ENCODE data around the gene IL7R. TPM values are rescaled to one million over a fixed set of nuclear protein-coding genes. Genes with fewer than 3 reads are reported as not detected.

Gene IL7R
- total RNA-seq, 1 experiment from 2014 or later = 7.7 TPM

DNA sequence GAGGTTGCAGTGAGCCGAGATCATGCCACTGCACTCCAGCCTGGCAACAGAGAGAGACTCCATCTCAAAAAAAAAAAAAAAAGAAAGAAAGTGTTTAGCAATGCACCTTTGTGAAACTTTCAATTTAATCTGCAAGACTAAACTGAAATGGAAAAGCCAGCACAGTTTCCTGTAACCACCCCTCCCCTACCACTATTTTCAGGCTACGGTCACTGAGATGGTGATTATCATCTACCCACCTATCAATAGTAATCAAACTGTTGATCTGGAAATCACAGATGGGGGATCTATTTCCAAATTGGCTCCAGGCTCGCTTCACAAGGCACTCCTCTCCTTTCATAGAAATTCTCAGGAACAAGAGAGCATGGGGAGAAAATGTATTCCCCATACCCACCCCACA lies 30.6 kb upstream of the IL7R start:
- no peak overlapping the region for H3K4me3 ChIP-seq (ENCODE audit: low read depth, low read length, poor library complexity, severe bottlenecking)
- no peaks in the 10 kb centered on the region for H3K27me3 ChIP-seq (replicated peaks; ENCODE audit: insufficient read depth, low read depth, low read length, poor library complexity)
- TF ChIP-seq, protein P1, sequence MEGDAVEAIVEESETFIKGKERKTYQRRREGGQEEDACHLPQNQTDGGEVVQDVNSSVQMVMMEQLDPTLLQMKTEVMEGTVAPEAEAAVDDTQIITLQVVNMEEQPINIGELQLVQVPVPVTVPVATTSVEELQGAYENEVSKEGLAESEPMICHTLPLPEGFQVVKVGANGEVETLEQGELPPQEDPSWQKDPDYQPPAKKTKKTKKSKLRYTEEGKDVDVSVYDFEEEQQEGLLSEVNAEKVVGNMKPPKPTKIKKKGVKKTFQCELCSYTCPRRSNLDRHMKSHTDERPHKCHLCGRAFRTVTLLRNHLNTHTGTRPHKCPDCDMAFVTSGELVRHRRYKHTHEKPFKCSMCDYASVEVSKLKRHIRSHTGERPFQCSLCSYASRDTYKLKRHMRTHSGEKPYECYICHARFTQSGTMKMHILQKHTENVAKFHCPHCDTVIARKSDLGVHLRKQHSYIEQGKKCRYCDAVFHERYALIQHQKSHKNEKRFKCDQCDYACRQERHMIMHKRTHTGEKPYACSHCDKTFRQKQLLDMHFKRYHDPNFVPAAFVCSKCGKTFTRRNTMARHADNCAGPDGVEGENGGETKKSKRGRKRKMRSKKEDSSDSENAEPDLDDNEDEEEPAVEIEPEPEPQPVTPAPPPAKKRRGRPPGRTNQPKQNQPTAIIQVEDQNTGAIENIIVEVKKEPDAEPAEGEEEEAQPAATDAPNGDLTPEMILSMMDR (conservative IDR thresholded peaks at IDR 0.05; ENCODE audit: low read depth, low read length) = no peak
- TF ChIP-seq EZH2 (IDR thresholded peaks at IDR 0.05; ENCODE audit: borderline replicate concordance, low read depth, low read length, poor library complexity, severe bottlenecking) = no peak
- intact Hi-C loops (cut with micrococcal nuclease; ENCODE audit: unreplicated experiment) = no loop called here
- POLR2A ChIA-PET (ENCODE audit: low non-redundant PET) = no interaction called here
- no peaks in the 10 kb centered on the region for H3K4me1 ChIP-seq (ENCODE audit: insufficient read depth, low read length, poor library complexity, severe bottlenecking)
- H3K27ac ChIP-seq (ENCODE audit: low read depth, low read length, poor library complexity, severe bottlenecking) = no peak overlapping the region
- CTCF ChIA-PET = no interaction called here
- no peaks in the 10 kb centered on the region for H3K36me3 ChIP-seq (ENCODE audit: insufficient read depth, low read length, poor library complexity, severe bottlenecking)
- H3K9me3 ChIP-seq (ENCODE audit: low read depth, low read length, poor library complexity, severe bottlenecking) = no peaks in the 10 kb centered on the region
- no peak for DNase-seq (ENCODE audit: low spot score)
- no TSS peak for BruUV-seq (replicated peaks)

DNA sequence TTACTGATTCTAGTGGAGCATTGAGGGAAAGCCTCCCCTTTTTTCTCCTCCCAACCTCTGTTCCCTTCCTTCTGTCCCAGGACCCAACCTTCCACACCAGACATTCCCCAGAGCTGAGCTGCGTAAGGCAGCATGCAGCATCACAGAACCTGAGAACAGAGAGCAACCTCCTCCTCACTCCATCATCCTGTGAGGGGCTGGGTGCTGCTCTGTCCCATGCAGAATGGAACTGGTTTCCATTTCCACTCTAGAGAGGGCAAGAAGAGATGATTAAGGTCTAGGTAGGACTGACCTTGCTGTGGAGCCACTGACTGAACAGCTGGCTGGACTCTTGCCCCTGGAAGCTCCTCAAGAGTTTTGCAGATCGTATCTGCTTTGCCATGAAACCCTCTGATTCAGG lies 30.1 kb upstream of the IL7R start:
- intact Hi-C loops (cut with micrococcal nuclease; ENCODE audit: unreplicated experiment) = no loop called here
- no peaks in the 10 kb centered on the region for H3K9me3 ChIP-seq (ENCODE audit: low read depth, low read length, poor library complexity, severe bottlenecking)
- no peaks in the 10 kb centered on the region for H3K4me1 ChIP-seq (ENCODE audit: insufficient read depth, low read length, poor library complexity, severe bottlenecking)
- no peak for DNase-seq (ENCODE audit: low spot score)
- H3K27me3 ChIP-seq (replicated peaks; ENCODE audit: insufficient read depth, low read depth, low read length, poor library complexity) = no peaks in the 10 kb centered on the region
- POLR2A ChIA-PET (ENCODE audit: low non-redundant PET) = no interaction called here
- no peak overlapping the region for H3K4me3 ChIP-seq (ENCODE audit: low read depth, low read length, poor library complexity, severe bottlenecking)
- no TSS peak for BruUV-seq (replicated peaks)
- H3K27ac ChIP-seq (ENCODE audit: low read depth, low read length, poor library complexity, severe bottlenecking) = no peak overlapping the region
- CTCF ChIA-PET = no interaction called here
- TF ChIP-seq, protein P1 (conservative IDR thresholded peaks at IDR 0.05; ENCODE audit: low read depth, low read length) = no peak
- no peak for TF ChIP-seq EZH2 (IDR thresholded peaks at IDR 0.05; ENCODE audit: borderline replicate concordance, low read depth, low read length, poor library complexity, severe bottlenecking)
- H3K36me3 ChIP-seq (ENCODE audit: insufficient read depth, low read length, poor library complexity, severe bottlenecking) = no peaks in the 10 kb centered on the region

DNA sequence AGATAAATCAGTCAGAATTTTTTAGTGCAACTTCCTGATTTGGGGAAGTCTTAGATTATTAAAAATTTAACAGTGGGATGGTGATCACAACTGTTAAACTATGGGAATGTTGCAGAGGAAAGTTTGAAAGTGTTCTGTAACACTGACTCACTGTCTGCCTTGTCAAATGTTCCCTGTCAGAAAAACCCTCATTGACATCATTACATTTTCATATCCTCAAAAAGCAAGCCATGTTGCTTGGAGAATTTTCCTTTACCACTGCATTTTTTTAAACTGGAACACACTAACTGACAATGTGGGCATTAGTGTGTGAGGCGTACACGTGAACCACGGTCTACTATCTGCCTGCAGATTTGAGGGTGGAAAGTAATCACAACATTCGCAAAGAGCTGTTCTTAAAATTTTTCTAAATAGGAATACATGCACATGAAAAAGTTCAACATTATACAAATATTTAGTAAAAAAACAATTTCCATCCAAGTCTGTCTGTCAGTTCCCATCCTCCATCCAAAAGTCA lies 28.6 kb upstream of the IL7R start:
- TF ChIP-seq, protein P1 (conservative IDR thresholded peaks at IDR 0.05; ENCODE audit: low read depth, low read length) = no peak
- TF ChIP-seq EZH2 (IDR thresholded peaks at IDR 0.05; ENCODE audit: borderline replicate concordance, low read depth, low read length, poor library complexity, severe bottlenecking) = no peak
- ChIA-PET CTCF (no interaction called here), POLR2A (ENCODE audit: low non-redundant PET) (no interaction called here)
- Histone ChIP-seq H3K36me3 (ENCODE audit: insufficient read depth, low read length, poor library complexity, severe bottlenecking) (no peaks in the 10 kb centered on the region), H3K27ac (ENCODE audit: low read depth, low read length, poor library complexity, severe bottlenecking) (no peak overlapping the region), H3K4me3 (ENCODE audit: low read depth, low read length, poor library complexity, severe bottlenecking) (no peak overlapping the region), H3K9me3 (ENCODE audit: low read depth, low read length, poor library complexity, severe bottlenecking) (no peaks in the 10 kb centered on the region), H3K27me3 (replicated peaks; ENCODE audit: insufficient read depth, low read depth, low read length, poor library complexity) (no peaks in the 10 kb centered on the region), H3K4me1 (ENCODE audit: insufficient read depth, low read length, poor library complexity, severe bottlenecking) (no peaks in the 10 kb centered on the region)
- intact Hi-C loops (cut with micrococcal nuclease; ENCODE audit: unreplicated experiment) = no loop called here
- DNase-seq (ENCODE audit: low spot score) = no peak
- no TSS peak for BruUV-seq (replicated peaks)
